K562 (cell line): Measurements from ENCODE around the gene RIMOC1. TPM values are rescaled to one million over a fixed set of nuclear protein-coding genes. Genes with fewer than 3 reads are reported as not detected.
A peak's percentile ranks its signal among the peaks of the same experiment; 100 is the strongest.

ENCODE experiments used
- BACH1 ChIP-seq: fragments of 200-800 bp; sonication (Bioruptor generic); IDR thresholded peaks from 2 replicates; pipeline ENCODE4 v1.6.1; 2016; ENCODE audit warnings: missing genetic modification characterization, missing compliant biosample characterization
- FOXA1 ChIP-seq: fragments of 450-650 bp; IDR thresholded peaks from 2 replicates; pipeline ENCODE4 v1.6.1; 2016; ENCODE audit warnings: mild to moderate bottlenecking, borderline replicate concordance
- HNRNPH1 ChIP-seq: fragments of 200-400 bp; formaldehyde crosslinking; optimal IDR thresholded peaks from 2 replicates; pipeline ENCODE3; 2017; ENCODE audit warnings: low read depth, mild to moderate bottlenecking, low read length, moderate library complexity
- MAFF ChIP-seq: IDR thresholded peaks from 2 replicates; pipeline ENCODE4 v1.6.1; 2012; ENCODE audit warnings: low read length, improper control_type of control experiment
- MTA2 ChIP-seq: fragments of 450-650 bp; IDR thresholded peaks from 2 replicates; pipeline ENCODE4 v1.6.1; 2016; ENCODE audit warnings: low read depth
- RERE ChIP-seq: sonication (generic); formaldehyde crosslinking; IDR thresholded peaks from 2 replicates; pipeline ENCODE4 v1.8.0; 2023; ENCODE audit warnings: missing genetic modification reagents, mild to moderate bottlenecking, borderline replicate concordance
- SIN3A ChIP-seq, 2 experiments: fragments of 150-350 bp in 1 of 2; IDR thresholded peaks; 2 replicates each; pipeline ENCODE4 v1.6.1; 2011 to 2016; ENCODE audit warnings: borderline replicate concordance in 2 of 2, low read depth in 2 of 2, low read length in 2 of 2, mild to moderate bottlenecking in 2 of 2, moderate library complexity in 2 of 2; ENCODE audit not compliant: control insufficient read depth in 1 of 2
- SMARCA4 ChIP-seq: fragments of 450-650 bp; IDR thresholded peaks from 2 replicates; pipeline ENCODE4 v1.6.1; 2016
- TARDBP ChIP-seq: fragments of 450-650 bp; IDR thresholded peaks from 2 replicates; pipeline ENCODE4 v1.6.1; 2016
- THAP7 ChIP-seq: fragments of 250-450 bp; sonication (Bioruptor Pico); IDR thresholded peaks from 2 replicates; pipeline ENCODE4 v1.5.0; 2021
- WHSC1 ChIP-seq: IDR thresholded peaks from one replicate; pipeline ENCODE4 v1.6.1; 2012; ENCODE audit warnings: low read length, control low read depth, inconsistent platforms
- YY1 ChIP-seq, 3 experiments: IDR thresholded peaks; 2 replicates each; pipeline ENCODE4 v1.6.1; 2011; ENCODE audit warnings: low read length in 2 of 3, mild to moderate bottlenecking in 2 of 3, moderate library complexity in 2 of 3, borderline replicate concordance in 1 of 3, control low read depth in 1 of 3, low read depth in 1 of 3; ENCODE audit not compliant: insufficient read depth in 3 of 3, insufficient replicate concordance in 2 of 3, control insufficient read depth in 1 of 3, insufficient read length in 1 of 3; ENCODE audit errors: extremely low read depth in 1 of 3
- ZBTB26 ChIP-seq: fragments of 450-650 bp; formaldehyde crosslinking; IDR thresholded peaks from 2 replicates; pipeline ENCODE4 v1.4.0; 2022; ENCODE audit warnings: missing genetic modification characterization
- ZNF583 ChIP-seq: fragments of 250-450 bp; sonication (Bioruptor Pico); IDR thresholded peaks from 2 replicates; pipeline ENCODE4 v1.4.0; 2020
- polyA plus RNA-seq, 8 experiments: library from polyadenylated mRNA; depleted of rRNA in 4 of 8; stranded (reverse) in 5 of 8; unstranded in 3 of 8; fragments of >200 nt; fragmentation: Nextera tagmentation in 2 of 8; fragmentation: Illumina TruSeq in 1 of 8; extraction: Ambion mirVana in 2 of 8; extraction: Trizol in 1 of 8; gene quantifications; 2 replicates each; pipeline versions ENCODE4 v1.2.1 to v1.2.3, GENCODE V29; 2011 to 2014; ENCODE audit warnings: inconsistent platforms in 1 of 8, missing spikeins in 1 of 8
- total RNA-seq, 7 experiments: library from RNA; depleted of rRNA in 6 of 7; stranded (reverse); fragments of >200 nt in 6 of 7; fragmentation: Illumina TruSeq in 2 of 7; extraction: Trizol in 2 of 7; gene quantifications; 2 replicates each; pipeline versions ENCODE4 v1.2.1 to v1.2.3, GENCODE V29; 2011 to 2021; ENCODE audit warnings: low replicate concordance in 1 of 7
- TF ChIP-seq, protein P1 (sequence below): fragments of 450-650 bp; formaldehyde crosslinking; IDR thresholded peaks from 2 replicates; pipeline ENCODE4 v1.4.0; 2020; ENCODE audit warnings: mild to moderate bottlenecking
- TF ChIP-seq, protein P2 (sequence below): fragments of 250-450 bp; sonication (Bioruptor Pico); IDR thresholded peaks from 2 replicates; pipeline ENCODE4 v1.5.1; 2021; ENCODE audit warnings: mild to moderate bottlenecking

The RIMOC1 gene
- total and polyA plus RNA-seq, 9 of the 15 experiments (the other 6 are each of a cell fraction or from before 2014, with no cell fraction given) = 11.6 to 63.1 (median 30.8) TPM

DNA sequence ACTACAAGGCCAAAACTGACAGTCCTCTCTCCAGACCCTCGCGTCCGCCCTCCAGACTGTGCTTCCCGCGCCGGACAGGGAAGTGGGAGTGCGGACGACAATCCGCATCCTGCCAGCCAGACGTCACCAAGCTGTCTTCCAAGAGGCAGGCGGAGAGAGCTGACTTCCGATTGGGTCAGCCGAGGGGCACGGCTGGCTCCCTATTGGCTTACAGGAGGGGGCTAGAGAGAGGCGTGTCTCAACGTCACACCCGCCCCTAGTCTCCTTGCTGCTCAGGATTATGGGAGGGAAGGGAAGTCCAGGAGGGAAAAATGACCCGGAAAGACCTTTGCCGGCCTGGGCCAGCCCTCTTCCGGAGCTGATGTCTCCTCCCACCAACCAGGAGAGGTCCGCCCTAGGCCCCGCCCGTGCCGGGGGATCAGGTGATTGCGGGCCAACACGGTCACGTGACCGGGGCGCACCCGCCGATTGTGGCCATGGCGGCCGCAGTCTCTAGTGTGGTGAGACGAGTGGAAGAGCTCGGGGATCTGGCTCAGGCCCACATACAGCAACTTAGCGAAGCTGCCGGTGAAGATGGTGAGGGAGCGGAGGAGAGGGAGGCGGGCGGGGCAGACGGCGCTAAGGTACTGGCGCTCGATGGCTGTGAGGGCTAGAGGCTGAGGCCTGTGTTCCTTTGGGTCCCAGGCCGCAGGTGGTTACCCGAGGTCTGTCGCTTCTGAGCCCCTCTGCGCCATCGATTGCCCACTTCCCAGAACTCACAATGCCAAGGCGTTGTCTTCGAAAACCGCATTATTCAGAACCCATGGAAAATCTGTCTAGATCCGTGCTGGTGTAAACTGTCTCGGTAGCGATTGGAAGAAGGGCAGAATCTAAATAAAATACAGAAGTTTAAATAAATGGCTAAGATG is at the start of gene RIMOC1 (continued):
- TF ChIP-seq MAFF (no peak), SIN3A (IDR thresholded peaks at IDR 0.05; ENCODE audit: borderline replicate concordance in 2 of 2, control insufficient read depth in 1 of 2, low read depth in 2 of 2, low read length in 2 of 2) (peak in 1 of 2 experiments; percentile 98; a peak in 3 of 4 replicates), TARDBP (no peak), RERE (CRISPR knock-in tag) (no peak), SMARCA4 (no peak), WHSC1 (no peak), HNRNPH1 (no peak), MTA2 (peak; percentile 39; the same call in 1 of the 2 replicates), THAP7 (peak; percentile 71; the same call in 1 of the 2 replicates), ZBTB26 (peak; percentile 94), YY1 (IDR thresholded peaks at IDR 0.05; ENCODE audit: borderline replicate concordance in 1 of 3, control insufficient read depth in 1 of 3, extremely low read depth in 1 of 3, insufficient read depth in 3 of 3, insufficient read length in 1 of 3, insufficient replicate concordance in 2 of 3, low read depth in 1 of 3, low read length in 2 of 3) (peak; percentile 77 to 96 (median 93)), ZNF583 (CRISPR knock-in tag) (peak; percentile 90), BACH1 (no peak), FOXA1 (no peak)
- TF ChIP-seq, protein P1, sequence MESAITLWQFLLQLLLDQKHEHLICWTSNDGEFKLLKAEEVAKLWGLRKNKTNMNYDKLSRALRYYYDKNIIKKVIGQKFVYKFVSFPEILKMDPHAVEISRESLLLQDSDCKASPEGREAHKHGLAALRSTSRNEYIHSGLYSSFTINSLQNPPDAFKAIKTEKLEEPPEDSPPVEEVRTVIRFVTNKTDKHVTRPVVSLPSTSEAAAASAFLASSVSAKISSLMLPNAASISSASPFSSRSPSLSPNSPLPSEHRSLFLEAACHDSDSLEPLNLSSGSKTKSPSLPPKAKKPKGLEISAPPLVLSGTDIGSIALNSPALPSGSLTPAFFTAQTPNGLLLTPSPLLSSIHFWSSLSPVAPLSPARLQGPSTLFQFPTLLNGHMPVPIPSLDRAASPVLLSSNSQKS (CRISPR knock-in tag) = no peak
- TF ChIP-seq, protein P2, sequence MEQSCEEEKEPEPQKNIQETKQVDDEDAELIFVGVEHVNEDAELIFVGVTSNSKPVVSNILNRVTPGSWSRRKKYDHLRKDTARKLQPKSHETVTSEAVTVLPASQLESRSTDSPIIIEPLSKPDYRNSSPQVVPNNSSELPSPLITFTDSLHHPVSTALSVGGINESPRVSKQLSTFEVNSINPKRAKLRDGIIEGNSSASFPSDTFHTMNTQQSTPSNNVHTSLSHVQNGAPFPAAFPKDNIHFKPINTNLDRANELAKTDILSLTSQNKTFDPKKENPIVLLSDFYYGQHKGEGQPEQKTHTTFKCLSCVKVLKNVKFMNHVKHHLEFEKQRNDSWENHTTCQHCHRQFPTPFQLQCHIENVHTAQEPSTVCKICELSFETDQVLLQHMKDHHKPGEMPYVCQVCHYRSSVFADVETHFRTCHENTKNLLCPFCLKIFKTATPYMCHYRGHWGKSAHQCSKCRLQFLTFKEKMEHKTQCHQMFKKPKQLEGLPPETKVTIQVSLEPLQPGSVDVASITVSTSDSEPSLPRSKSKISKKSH (CRISPR knock-in tag) = no peak
